H1 (cell line): ENCODE results near the gene RAB3C. TPM values are rescaled to one million over a fixed set of nuclear protein-coding genes. Genes with fewer than 3 reads are reported as not detected.

Experiments used
- ASH2L ChIP-seq: fragments of 200-600, 300-600 bp; sonication (generic); IDR thresholded peaks from one replicate; pipeline ENCODE4 v1.7.1; 2017; ENCODE audit warnings: low read length
- RFX5 ChIP-seq: IDR thresholded peaks from 2 replicates; pipeline ENCODE4 v1.6.1; 2011; ENCODE audit warnings: low read depth, low read length, improper control_type of control experiment, borderline replicate concordance
- polyA plus RNA-seq, 7 experiments: library from polyadenylated mRNA; depleted of rRNA in 3 of 7; stranded (reverse) in 5 of 7; unstranded in 2 of 7; fragments of >200 nt in 5 of 7; fragments of 200-250 nt in 2 of 7; gene quantifications; 1 replicate in 5 of 7; 2 replicates in 1 of 7; 4 replicates in 1 of 7; pipeline versions ENCODE4 v1.2.1 to v1.2.3, GENCODE V29; 2011 to 2013; ENCODE audit warnings: missing spikeins in 2 of 7, mixed read lengths in 2 of 7
- total RNA-seq: library from RNA; stranded (reverse); fragmentation: NEBNext Ultra II Directional; extraction: Animal tissue kit (Norgen Biotek cat#: 25700); gene quantifications from 2 replicates; pipeline ENCODE4 v1.2.1, GENCODE V29; 2021
- TF ChIP-seq, protein P1 (sequence below), 3 experiments: IDR thresholded peaks; 1 replicate in 2 of 3; 2 replicates in 1 of 3; pipeline versions ENCODE4 v1.5.1 to v1.6.1; 2011; ENCODE audit warnings: low read length in 3 of 3, mild to moderate bottlenecking in 3 of 3, inconsistent platforms in 2 of 3, low read depth in 1 of 3, moderate library complexity in 1 of 3; ENCODE audit not compliant: insufficient read depth in 1 of 3; ENCODE audit errors: control extremely low read depth in 1 of 3

Gene RAB3C
- total and polyA plus RNA-seq, 2 of the 8 experiments (the other 6 are each of a cell fraction or from before 2014, with no cell fraction given), result 14.7 to 18.3 TPM

DNA sequence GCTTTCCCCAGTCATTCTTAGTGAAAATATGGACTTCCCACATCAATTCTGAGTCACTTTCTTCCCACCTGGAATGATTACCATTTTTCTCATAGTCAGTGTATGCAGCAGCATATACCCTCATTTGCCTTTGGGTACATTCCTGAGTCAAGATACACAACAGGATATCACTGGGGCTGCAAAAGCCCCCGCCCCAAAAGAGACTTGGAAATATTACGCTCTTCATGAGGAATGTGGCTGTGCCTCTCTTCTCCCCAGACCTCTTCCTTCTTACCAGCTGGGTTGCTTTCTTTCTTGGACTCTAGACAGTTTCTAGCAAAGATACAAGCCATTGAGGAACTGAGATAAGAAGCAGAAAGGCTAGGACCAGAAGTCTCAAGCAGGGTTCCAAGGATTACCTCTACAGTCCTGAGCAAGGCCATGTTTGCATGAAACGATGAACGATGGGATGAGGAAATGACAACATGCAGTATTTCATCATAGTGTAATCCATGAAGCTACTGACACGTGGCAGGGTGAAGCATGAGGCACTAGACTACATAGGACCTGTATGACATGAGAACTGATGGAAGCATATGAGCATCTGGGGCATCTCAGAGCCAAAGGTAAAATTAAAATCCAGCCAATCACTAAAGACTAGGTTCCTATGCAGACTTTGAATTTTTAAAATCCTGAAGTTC is 218.1 kb downstream of the RAB3C start (continued):
- no peak for TF ChIP-seq RFX5
- TF ChIP-seq ASH2L, result no peak
- TF ChIP-seq, protein P1, sequence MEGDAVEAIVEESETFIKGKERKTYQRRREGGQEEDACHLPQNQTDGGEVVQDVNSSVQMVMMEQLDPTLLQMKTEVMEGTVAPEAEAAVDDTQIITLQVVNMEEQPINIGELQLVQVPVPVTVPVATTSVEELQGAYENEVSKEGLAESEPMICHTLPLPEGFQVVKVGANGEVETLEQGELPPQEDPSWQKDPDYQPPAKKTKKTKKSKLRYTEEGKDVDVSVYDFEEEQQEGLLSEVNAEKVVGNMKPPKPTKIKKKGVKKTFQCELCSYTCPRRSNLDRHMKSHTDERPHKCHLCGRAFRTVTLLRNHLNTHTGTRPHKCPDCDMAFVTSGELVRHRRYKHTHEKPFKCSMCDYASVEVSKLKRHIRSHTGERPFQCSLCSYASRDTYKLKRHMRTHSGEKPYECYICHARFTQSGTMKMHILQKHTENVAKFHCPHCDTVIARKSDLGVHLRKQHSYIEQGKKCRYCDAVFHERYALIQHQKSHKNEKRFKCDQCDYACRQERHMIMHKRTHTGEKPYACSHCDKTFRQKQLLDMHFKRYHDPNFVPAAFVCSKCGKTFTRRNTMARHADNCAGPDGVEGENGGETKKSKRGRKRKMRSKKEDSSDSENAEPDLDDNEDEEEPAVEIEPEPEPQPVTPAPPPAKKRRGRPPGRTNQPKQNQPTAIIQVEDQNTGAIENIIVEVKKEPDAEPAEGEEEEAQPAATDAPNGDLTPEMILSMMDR (IDR thresholded peaks at IDR 0.05; ENCODE audit: control extremely low read depth in 1 of 3, insufficient read depth in 1 of 3, low read depth in 1 of 3, low read length in 3 of 3), result no peak
